Measurements from ENCODE around the gene ECI2.

DNA sequence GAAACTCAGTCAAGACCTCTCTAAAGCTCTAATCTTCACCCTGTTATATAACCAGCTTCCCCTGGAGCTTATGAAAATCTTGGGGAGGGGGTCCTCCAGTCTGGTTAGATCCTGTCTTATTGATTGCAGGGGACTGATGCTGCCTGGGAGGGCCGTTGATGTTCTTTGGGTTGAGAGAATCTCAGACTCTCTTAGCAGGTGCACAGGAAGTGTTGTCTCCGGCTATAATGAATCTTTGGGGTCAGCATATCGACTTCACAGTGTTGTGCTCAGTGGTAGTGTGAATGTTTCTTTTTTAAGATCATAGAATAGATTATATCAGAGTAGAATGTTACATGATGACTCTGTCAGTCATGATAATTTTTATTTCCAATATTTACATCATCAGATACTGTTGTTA is 2.8 kb upstream of the ECI2 start:
- TF ChIP-seq, protein P1, sequence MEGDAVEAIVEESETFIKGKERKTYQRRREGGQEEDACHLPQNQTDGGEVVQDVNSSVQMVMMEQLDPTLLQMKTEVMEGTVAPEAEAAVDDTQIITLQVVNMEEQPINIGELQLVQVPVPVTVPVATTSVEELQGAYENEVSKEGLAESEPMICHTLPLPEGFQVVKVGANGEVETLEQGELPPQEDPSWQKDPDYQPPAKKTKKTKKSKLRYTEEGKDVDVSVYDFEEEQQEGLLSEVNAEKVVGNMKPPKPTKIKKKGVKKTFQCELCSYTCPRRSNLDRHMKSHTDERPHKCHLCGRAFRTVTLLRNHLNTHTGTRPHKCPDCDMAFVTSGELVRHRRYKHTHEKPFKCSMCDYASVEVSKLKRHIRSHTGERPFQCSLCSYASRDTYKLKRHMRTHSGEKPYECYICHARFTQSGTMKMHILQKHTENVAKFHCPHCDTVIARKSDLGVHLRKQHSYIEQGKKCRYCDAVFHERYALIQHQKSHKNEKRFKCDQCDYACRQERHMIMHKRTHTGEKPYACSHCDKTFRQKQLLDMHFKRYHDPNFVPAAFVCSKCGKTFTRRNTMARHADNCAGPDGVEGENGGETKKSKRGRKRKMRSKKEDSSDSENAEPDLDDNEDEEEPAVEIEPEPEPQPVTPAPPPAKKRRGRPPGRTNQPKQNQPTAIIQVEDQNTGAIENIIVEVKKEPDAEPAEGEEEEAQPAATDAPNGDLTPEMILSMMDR (IDR thresholded peaks at IDR 0.05): no peak
- TF ChIP-seq POLR2A (IDR thresholded peaks at IDR 0.05): no peak

Measured in thyroid gland (tissue), 4 donors.